ENCODE measurements around the gene SDHB. TPM values are rescaled to one million over a fixed set of nuclear protein-coding genes. Genes with fewer than 3 reads are reported as not detected.

Gene SDHB
- total RNA-seq, 2 donors from 2014 or later = 93.0 to 113 TPM

GRCh38 chr1:16984717-16985116 is 69.1 kb downstream of the SDHB start:
- no peaks in the 10 kb centered on the region for H3K9me3 ChIP-seq
- no peak overlapping the region for H3K27ac ChIP-seq
- H3K27me3 ChIP-seq (replicated peaks; ENCODE audit: insufficient read depth) = no peaks in the 10 kb centered on the region
- H3K36me3 ChIP-seq = no peaks in the 10 kb centered on the region
- H3K4me3 ChIP-seq = no peak overlapping the region
- peak; percentile 49 for TF ChIP-seq POLR2AphosphoS5 (IDR thresholded peaks at IDR 0.05)
- TF ChIP-seq, protein P1, sequence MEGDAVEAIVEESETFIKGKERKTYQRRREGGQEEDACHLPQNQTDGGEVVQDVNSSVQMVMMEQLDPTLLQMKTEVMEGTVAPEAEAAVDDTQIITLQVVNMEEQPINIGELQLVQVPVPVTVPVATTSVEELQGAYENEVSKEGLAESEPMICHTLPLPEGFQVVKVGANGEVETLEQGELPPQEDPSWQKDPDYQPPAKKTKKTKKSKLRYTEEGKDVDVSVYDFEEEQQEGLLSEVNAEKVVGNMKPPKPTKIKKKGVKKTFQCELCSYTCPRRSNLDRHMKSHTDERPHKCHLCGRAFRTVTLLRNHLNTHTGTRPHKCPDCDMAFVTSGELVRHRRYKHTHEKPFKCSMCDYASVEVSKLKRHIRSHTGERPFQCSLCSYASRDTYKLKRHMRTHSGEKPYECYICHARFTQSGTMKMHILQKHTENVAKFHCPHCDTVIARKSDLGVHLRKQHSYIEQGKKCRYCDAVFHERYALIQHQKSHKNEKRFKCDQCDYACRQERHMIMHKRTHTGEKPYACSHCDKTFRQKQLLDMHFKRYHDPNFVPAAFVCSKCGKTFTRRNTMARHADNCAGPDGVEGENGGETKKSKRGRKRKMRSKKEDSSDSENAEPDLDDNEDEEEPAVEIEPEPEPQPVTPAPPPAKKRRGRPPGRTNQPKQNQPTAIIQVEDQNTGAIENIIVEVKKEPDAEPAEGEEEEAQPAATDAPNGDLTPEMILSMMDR (IDR thresholded peaks at IDR 0.05) = no peak
- no peak for TF ChIP-seq POLR2A (IDR thresholded peaks at IDR 0.05)
- H3K4me1 ChIP-seq (replicated peaks) = no peaks in the 10 kb centered on the region
- WGBS = 7% methylated on average over 7 of the region's 7 CpGs
- intact Hi-C loops (cut with DNase I) = no loop called here
- peak; percentile 47 for DNase-seq (ENCODE audit: low spot score)

DNA sequence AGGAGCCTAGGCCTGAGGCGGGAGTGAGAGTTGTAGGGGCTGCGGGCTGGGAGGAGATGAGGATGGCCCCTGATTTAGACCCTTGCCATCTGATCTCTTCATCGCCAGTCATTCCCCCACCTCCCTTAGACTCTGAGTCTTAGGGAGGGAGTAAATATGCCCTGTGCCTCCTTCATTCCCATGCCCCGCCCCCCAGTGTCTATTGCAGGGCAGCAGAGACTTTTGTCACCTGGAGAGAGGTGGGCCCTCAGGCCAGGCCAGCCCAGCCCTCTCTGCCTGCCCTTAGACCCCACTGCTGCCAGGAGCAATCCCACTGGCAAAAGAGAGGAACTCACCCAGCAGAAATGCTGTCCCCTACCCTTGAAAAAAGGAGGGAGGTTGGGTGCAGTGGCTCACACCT is 70.2 kb downstream of the SDHB start:
- 93% methylated on average over 4 of the region's 4 CpGs for WGBS
- Histone ChIP-seq H3K27ac (no peak overlapping the region), H3K36me3 (no peaks in the 10 kb centered on the region), H3K4me3 (no peak overlapping the region), H3K9me3 (no peaks in the 10 kb centered on the region), H3K27me3 (replicated peaks; ENCODE audit: insufficient read depth) (no peaks in the 10 kb centered on the region), H3K4me1 (replicated peaks) (no peaks in the 10 kb centered on the region)
- no peak for TF ChIP-seq POLR2A (IDR thresholded peaks at IDR 0.05)
- TF ChIP-seq, protein P1 (IDR thresholded peaks at IDR 0.05) = no peak
- no peak for TF ChIP-seq POLR2AphosphoS5 (IDR thresholded peaks at IDR 0.05)
- DNase-seq (ENCODE audit: low spot score) = no peak
- intact Hi-C loops (cut with DNase I) = no loop called here

- Histone ChIP-seq H3K27ac (no peak overlapping the region), H3K4me1 (replicated peaks) (no peaks in the 10 kb centered on the region), H3K9me3 (no peaks in the 10 kb centered on the region), H3K4me3 (no peak overlapping the region), H3K27me3 (replicated peaks; ENCODE audit: insufficient read depth) (no peaks in the 10 kb centered on the region), H3K36me3 (no peaks in the 10 kb centered on the region)
- WGBS = 87% methylated on average over 11 of the region's 11 CpGs
- intact Hi-C loops (cut with DNase I) = no loop called here
- no peak for DNase-seq (ENCODE audit: low spot score)
- TF ChIP-seq, protein P1 (IDR thresholded peaks at IDR 0.05) = no peak
- TF ChIP-seq POLR2A (IDR thresholded peaks at IDR 0.05) (no peak), POLR2AphosphoS5 (IDR thresholded peaks at IDR 0.05) (no peak)
These were observed 70.9 kb downstream of the SDHB start for GRCh38 chr1:16982902-16983301.

GRCh38 chr1:16981269-16981849 is 72.5 kb downstream of the SDHB start:
- WGBS = 92% methylated on average over 10 of the region's 10 CpGs
- Histone ChIP-seq H3K27me3 (replicated peaks; ENCODE audit: insufficient read depth) (no peaks in the 10 kb centered on the region), H3K4me3 (no peak overlapping the region), H3K27ac (no peak overlapping the region), H3K36me3 (no peaks in the 10 kb centered on the region), H3K9me3 (no peaks in the 10 kb centered on the region), H3K4me1 (replicated peaks) (no peaks in the 10 kb centered on the region)
- no peak for DNase-seq (ENCODE audit: low spot score)
- TF ChIP-seq POLR2A (IDR thresholded peaks at IDR 0.05) (no peak), POLR2AphosphoS5 (IDR thresholded peaks at IDR 0.05) (no peak)
- TF ChIP-seq, protein P1 (IDR thresholded peaks at IDR 0.05) = no peak
- intact Hi-C loops (cut with DNase I) = no loop called here

Measured in prostate gland (tissue), 2 donors.